Esophagus mucosa (tissue), 1 donor: Measurements from ENCODE around the gene GPR84. TPM values are rescaled to one million over a fixed set of nuclear protein-coding genes. Genes with fewer than 3 reads are reported as not detected.

Source experiments
- ATAC-seq: fragments of 200-7000 bp; cut with Tn5 transposase; one replicate; pipeline ENCODE4 v1.9.1; 2020
- total RNA-seq: library from RNA; stranded (reverse); gene quantifications from one replicate; pipeline ENCODE4 v1.2.4, GENCODE V29; 2023
- donor health status: DM: yes; HTN: yes; CAD: no.

The GPR84 gene
- total RNA-seq, 1 donor from 2014 or later: 0.16 TPM

- no peak for ATAC-seq
Observed at GRCh38 chr12:54321363-54321762, 42.9 kb downstream of the GPR84 start.

Other genes starting within 250 kb of the GPR84 start
- 35.2 TPM for gene SMUG1, start 175.5 kb downstream of the GPR84 start, total RNA-seq
- 44.0 TPM for gene CBX5, start 84.4 kb downstream of the GPR84 start, total RNA-seq
- gene HNRNPA1, start 83.8 kb downstream of the GPR84 start, total RNA-seq: 687 TPM
- gene NFE2, start 63.5 kb downstream of the GPR84 start, total RNA-seq: not detected
- gene COPZ1, start 39.4 kb downstream of the GPR84 start, total RNA-seq: 111 TPM
- gene ZNF385A, start 20.2 kb upstream of the GPR84 start, total RNA-seq: 52.2 TPM
- 12.8 TPM for gene ITGA5, start 54.8 kb upstream of the GPR84 start, total RNA-seq
- not detected for gene GTSF1, start 109.1 kb upstream of the GPR84 start, total RNA-seq
- 2.0 TPM for gene NCKAP1L, start 133.3 kb upstream of the GPR84 start, total RNA-seq
- gene PDE1B, start 185.1 kb upstream of the GPR84 start, total RNA-seq: 0.80 TPM
- not detected for gene PPP1R1A, start 224.2 kb upstream of the GPR84 start, total RNA-seq